HepG2 (cell line): ENCODE measurements around the gene ANO9. TPM values are rescaled to one million over a fixed set of nuclear protein-coding genes. Genes with fewer than 3 reads are reported as not detected.

ENCODE experiments used
- CC2D1A ChIP-seq: sonication (generic); formaldehyde crosslinking; IDR thresholded peaks from 2 replicates; pipeline ENCODE4 v1.8.1; 2023; ENCODE audit warnings: mild to moderate bottlenecking, missing genetic modification reagents
- CREB1 ChIP-seq, 2 experiments: fragments of 450-650 bp in 1 of 2; IDR thresholded peaks; 2 replicates each; pipeline ENCODE4 v1.6.1; 2016 to 2017; ENCODE audit warnings: control low read depth in 1 of 2, mild to moderate bottlenecking in 1 of 2, missing compliant biosample characterization in 1 of 2, missing genetic modification characterization in 1 of 2
- DMAP1 ChIP-seq: IDR thresholded peaks from 2 replicates; pipeline ENCODE4 v1.6.1; 2016
- EZH2 ChIP-seq: conservative IDR thresholded peaks from 2 replicates; pipeline ENCODE4 v1.6.1; 2012; ENCODE audit warnings: mild to moderate bottlenecking, low read depth, low read length, moderate library complexity
- GABPB1 ChIP-seq: IDR thresholded peaks from 2 replicates; pipeline ENCODE4 v1.6.1; 2016; ENCODE audit warnings: mild to moderate bottlenecking, missing genetic modification reagents, moderate library complexity, missing compliant biosample characterization
- GMEB2 ChIP-seq: IDR thresholded peaks from 2 replicates; pipeline ENCODE4 v1.6.1; 2016; ENCODE audit warnings: missing biosample characterization, missing genetic modification reagents, low read depth
- KAT7 ChIP-seq: IDR thresholded peaks from 2 replicates; pipeline ENCODE4 v1.6.1; 2018; ENCODE audit warnings: borderline replicate concordance, missing compliant biosample characterization
- MAZ ChIP-seq, 2 experiments: sonication (generic) in 1 of 2; formaldehyde crosslinking in 1 of 2; IDR thresholded peaks; 2 replicates each; pipeline versions ENCODE4 v1.5.0 to v1.6.1; 2012 to 2020; ENCODE audit warnings: low read depth in 2 of 2, mild to moderate bottlenecking in 2 of 2, borderline replicate concordance in 1 of 2, improper control_type of control experiment in 1 of 2, low read length in 1 of 2, missing genetic modification reagents in 1 of 2, moderate library complexity in 1 of 2
- MIXL1 ChIP-seq: IDR thresholded peaks from 2 replicates; pipeline ENCODE4 v1.6.1; 2016
- MXI1 ChIP-seq: IDR thresholded peaks from 3 replicates; pipeline ENCODE4 v1.6.1; 2012; ENCODE audit warnings: low read depth, low read length, inconsistent platforms, borderline replicate concordance
- RXRB ChIP-seq: IDR thresholded peaks from 2 replicates; pipeline ENCODE4 v1.6.1; 2016; ENCODE audit warnings: borderline replicate concordance, missing genetic modification reagents, missing compliant biosample characterization
- SIN3A ChIP-seq: IDR thresholded peaks from 2 replicates; pipeline ENCODE4 v1.6.1; 2011; ENCODE audit warnings: low read depth, mild to moderate bottlenecking, control low read depth, low read length, borderline replicate concordance
- TFAP4 ChIP-seq: sonication (generic); IDR thresholded peaks from 2 replicates; pipeline ENCODE4 v1.6.1; 2016; ENCODE audit warnings: low read depth, borderline replicate concordance
- YEATS2 ChIP-seq: sonication (generic); formaldehyde crosslinking; IDR thresholded peaks from 2 replicates; pipeline ENCODE4 v1.4.0; 2020; ENCODE audit warnings: missing genetic modification reagents, borderline replicate concordance
- ZNF225 ChIP-seq: sonication (generic); formaldehyde crosslinking; IDR thresholded peaks from 2 replicates; pipeline ENCODE4 v1.4.0; 2020; ENCODE audit warnings: mild to moderate bottlenecking, missing genetic modification reagents
- ZNF331 ChIP-seq: sonication (generic); formaldehyde crosslinking; IDR thresholded peaks from 2 replicates; pipeline ENCODE4 v1.4.0; 2020; ENCODE audit warnings: missing genetic modification reagents
- ZNF776 ChIP-seq: sonication (generic); formaldehyde crosslinking; IDR thresholded peaks from 2 replicates; pipeline ENCODE4 v1.4.0; 2020; ENCODE audit warnings: mild to moderate bottlenecking, missing genetic modification reagents
- ZNF790 ChIP-seq: sonication (generic); formaldehyde crosslinking; IDR thresholded peaks from 2 replicates; pipeline ENCODE4 v1.8.0; 2022; ENCODE audit warnings: missing genetic modification reagents, mild to moderate bottlenecking, borderline replicate concordance
- polyA plus RNA-seq, 8 experiments: library from polyadenylated mRNA; depleted of rRNA in 3 of 8; stranded (reverse) in 7 of 8; unstranded in 1 of 8; fragments of >200 nt; fragmentation: Illumina TruSeq in 4 of 8; extraction: Trizol in 4 of 8; gene quantifications; 2 replicates each; pipeline versions ENCODE4 v1.2.1 to v1.2.3, GENCODE V29; 2011 to 2016; ENCODE audit warnings: low read depth in 4 of 8, missing spikeins in 1 of 8, mixed read lengths in 1 of 8; ENCODE audit not compliant: insufficient read depth in 1 of 8
- total RNA-seq, 5 experiments: library from RNA; depleted of rRNA; stranded (reverse); fragments of >200 nt; fragmentation: Illumina TruSeq; extraction: Trizol; gene quantifications; 2 replicates each; pipeline ENCODE4 v1.2.3, GENCODE V29; 2016; ENCODE audit warnings: low read depth in 1 of 5
- TF ChIP-seq, protein P1 (sequence below): sonication (generic); formaldehyde crosslinking; IDR thresholded peaks from 2 replicates; pipeline ENCODE4 v1.5.0; 2020; ENCODE audit warnings: mild to moderate bottlenecking, missing genetic modification reagents, borderline replicate concordance
- TF ChIP-seq, protein P2 (sequence below): sonication (generic); formaldehyde crosslinking; IDR thresholded peaks from 2 replicates; pipeline ENCODE4 v1.4.0; 2020; ENCODE audit warnings: missing genetic modification reagents, borderline replicate concordance

ANO9 gene
- total and polyA plus RNA-seq, 2 of the 13 experiments (the other 11 are each of a cell fraction or from before 2014, with no cell fraction given): 8.9 to 14.3 TPM

DNA sequence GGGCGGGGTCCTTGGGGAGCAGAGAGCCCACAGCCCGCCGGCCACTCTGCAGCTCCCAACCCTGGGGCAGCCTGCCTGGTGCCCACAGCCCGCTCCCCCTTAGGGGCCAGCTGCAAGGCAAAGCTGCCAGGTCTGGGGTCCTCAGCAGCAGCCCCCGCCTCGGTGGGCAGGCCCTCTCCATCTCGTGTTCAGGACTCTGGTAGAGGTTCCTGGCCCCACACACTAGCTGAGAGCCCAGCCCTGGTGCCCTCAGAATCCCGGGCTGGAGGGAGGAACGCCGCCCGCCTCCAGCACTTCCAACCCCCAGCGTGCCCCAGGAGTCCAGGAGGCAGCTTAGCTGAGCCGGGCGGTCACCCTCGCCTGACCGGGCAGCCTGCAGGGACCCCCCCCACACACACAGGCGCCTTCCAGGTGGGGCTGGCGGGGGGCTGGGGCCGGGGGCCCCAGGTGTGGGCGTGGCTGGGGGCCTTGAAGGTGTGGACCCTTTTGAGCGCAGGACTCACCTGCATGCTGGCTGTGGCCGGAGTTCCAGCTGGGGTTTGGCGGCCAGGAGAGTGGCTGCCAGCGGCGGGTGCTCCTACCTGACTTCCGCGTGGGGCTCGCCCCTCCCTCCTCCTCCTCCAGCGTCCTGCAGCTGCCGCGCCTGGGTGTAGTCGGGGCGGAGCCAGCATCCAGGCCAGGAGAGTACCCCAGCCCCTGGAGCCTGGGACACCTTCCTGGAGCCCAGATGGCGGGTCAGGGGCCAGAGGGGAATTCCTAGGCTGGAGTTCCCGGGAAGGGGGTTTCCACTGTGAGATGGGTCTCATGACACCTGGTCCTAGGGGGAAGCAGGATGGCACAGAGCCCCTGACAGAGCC, at the start of gene ANO9 (continued):
- TF ChIP-seq, protein P1, sequence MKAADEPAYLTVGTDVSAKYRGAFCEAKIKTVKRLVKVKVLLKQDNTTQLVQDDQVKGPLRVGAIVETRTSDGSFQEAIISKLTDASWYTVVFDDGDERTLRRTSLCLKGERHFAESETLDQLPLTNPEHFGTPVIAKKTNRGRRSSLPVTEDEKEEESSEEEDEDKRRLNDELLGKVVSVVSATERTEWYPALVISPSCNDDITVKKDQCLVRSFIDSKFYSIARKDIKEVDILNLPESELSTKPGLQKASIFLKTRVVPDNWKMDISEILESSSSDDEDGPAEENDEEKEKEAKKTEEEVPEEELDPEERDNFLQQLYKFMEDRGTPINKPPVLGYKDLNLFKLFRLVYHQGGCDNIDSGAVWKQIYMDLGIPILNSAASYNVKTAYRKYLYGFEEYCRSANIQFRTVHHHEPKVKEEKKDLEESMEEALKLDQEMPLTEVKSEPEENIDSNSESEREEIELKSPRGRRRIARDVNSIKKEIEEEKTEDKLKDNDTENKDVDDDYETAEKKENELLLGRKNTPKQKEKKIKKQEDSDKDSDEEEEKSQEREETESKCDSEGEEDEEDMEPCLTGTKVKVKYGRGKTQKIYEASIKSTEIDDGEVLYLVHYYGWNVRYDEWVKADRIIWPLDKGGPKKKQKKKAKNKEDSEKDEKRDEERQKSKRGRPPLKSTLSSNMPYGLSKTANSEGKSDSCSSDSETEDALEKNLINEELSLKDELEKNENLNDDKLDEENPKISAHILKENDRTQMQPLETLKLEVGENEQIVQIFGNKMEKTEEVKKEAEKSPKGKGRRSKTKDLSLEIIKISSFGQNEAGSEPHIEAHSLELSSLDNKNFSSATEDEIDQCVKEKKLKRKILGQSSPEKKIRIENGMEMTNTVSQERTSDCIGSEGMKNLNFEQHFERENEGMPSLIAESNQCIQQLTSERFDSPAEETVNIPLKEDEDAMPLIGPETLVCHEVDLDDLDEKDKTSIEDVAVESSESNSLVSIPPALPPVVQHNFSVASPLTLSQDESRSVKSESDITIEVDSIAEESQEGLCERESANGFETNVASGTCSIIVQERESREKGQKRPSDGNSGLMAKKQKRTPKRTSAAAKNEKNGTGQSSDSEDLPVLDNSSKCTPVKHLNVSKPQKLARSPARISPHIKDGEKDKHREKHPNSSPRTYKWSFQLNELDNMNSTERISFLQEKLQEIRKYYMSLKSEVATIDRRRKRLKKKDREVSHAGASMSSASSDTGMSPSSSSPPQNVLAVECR: peak; percentile 13; the same call in 1 of the 2 replicates
- TF ChIP-seq SIN3A: no peak
- no peak for TF ChIP-seq EZH2
- TF ChIP-seq MIXL1 (CRISPR knock-in tag): no peak
- TF ChIP-seq GABPB1 (CRISPR knock-in tag): peak; percentile 49; the same call in 1 of the 2 replicates
- no peak for TF ChIP-seq MAZ (IDR thresholded peaks at IDR 0.05; ENCODE audit: borderline replicate concordance, low read depth, low read length)
- peak; percentile 37; the same call in 1 of the 2 replicates for TF ChIP-seq MAZ (CRISPR knock-in tag; IDR thresholded peaks at IDR 0.05; ENCODE audit: low read depth)
- TF ChIP-seq KAT7 (CRISPR knock-in tag): no peak
- TF ChIP-seq ZNF776 (CRISPR knock-in tag): no peak
- TF ChIP-seq TFAP4: peak; percentile 41; the same call in 1 of the 2 replicates
- no peak for TF ChIP-seq YEATS2 (CRISPR knock-in tag)
- no peak for TF ChIP-seq ZNF225 (CRISPR knock-in tag)
- TF ChIP-seq ZNF790 (CRISPR knock-in tag): no peak
- TF ChIP-seq, protein P2, sequence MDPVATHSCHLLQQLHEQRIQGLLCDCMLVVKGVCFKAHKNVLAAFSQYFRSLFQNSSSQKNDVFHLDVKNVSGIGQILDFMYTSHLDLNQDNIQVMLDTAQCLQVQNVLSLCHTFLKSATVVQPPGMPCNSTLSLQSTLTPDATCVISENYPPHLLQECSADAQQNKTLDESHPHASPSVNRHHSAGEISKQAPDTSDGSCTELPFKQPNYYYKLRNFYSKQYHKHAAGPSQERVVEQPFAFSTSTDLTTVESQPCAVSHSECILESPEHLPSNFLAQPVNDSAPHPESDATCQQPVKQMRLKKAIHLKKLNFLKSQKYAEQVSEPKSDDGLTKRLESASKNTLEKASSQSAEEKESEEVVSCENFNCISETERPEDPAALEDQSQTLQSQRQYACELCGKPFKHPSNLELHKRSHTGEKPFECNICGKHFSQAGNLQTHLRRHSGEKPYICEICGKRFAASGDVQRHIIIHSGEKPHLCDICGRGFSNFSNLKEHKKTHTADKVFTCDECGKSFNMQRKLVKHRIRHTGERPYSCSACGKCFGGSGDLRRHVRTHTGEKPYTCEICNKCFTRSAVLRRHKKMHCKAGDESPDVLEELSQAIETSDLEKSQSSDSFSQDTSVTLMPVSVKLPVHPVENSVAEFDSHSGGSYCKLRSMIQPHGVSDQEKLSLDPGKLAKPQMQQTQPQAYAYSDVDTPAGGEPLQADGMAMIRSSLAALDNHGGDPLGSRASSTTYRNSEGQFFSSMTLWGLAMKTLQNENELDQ (CRISPR knock-in tag): no peak
- TF ChIP-seq ZNF331: no peak
- TF ChIP-seq CREB1 (IDR thresholded peaks at IDR 0.05): no peak
- TF ChIP-seq CREB1 (CRISPR knock-in tag; IDR thresholded peaks at IDR 0.05): no peak
- TF ChIP-seq MXI1: no peak
- TF ChIP-seq GMEB2: no peak
- TF ChIP-seq DMAP1 (CRISPR knock-in tag): no peak
- no peak for TF ChIP-seq CC2D1A
- TF ChIP-seq RXRB (CRISPR knock-in tag): no peak
